K562 (cell line): Measurements from ENCODE around the gene PDE1A. TPM values are rescaled to one million over a fixed set of nuclear protein-coding genes. Genes with fewer than 3 reads are reported as not detected.

Experiments
- ATAC-seq: fragments of 200-7000 bp; cut with Tn5 transposase; 3 replicates; pipeline ENCODE4 v1.9.1; 2020; ENCODE audit warnings: moderate library complexity
- BruUV-seq: library from RNA; stranded (reverse); fragments of 400-500 nt; replicated peaks from 2 replicates; lab custom pipeline; 2021; lab: Mats Ljungman, UMichigan
- CTCF ChIA-PET: fragments of 300-600 bp; formaldehyde crosslinking; extraction: SDS; loops from one replicate; lab custom pipeline; 2021; ENCODE audit warnings: low intra/inter-chr PET ratio; lab: Yijun Ruan, JAX
- POLR2A ChIA-PET: fragments of 300-600, 350-650 bp; sonication (Branson Sonifier 250); formaldehyde crosslinking; extraction: SDS; loops from one replicate; lab custom pipeline; 2021; ENCODE audit warnings: antibody characterized with exemption, inconsistent platforms; lab: Yijun Ruan, JAX
- DNase-seq, 4 experiments: peaks; one replicate each; pipeline versions ENCODE4 v3.0.0 to v3.0.0-alpha.2; 2011 to 2018; ENCODE audit warnings: low spot score in 3 of 4, mixed read lengths in 3 of 4; ENCODE audit errors: extremely low read depth in 1 of 4
- FAIRE-seq: peaks from 2 replicates; lab custom pipeline; 2011; peaks lifted over from hg19 to GRCh38; lab: Jason Lieb, UNC
- H2AFZ ChIP-seq: 2 replicates; pipeline ENCODE4 v1.6.0; 2011; ENCODE audit warnings: low read depth, low read length, control low read depth, inconsistent platforms
- H3K27ac ChIP-seq: fragments of 200-600 bp; 3 replicates; pipeline ENCODE4 v1.8.0; 2011; ENCODE audit warnings: low read depth, mild to moderate bottlenecking, control low read depth, inconsistent platforms, low read length, moderate library complexity, mixed read lengths; ENCODE audit errors: extremely low read depth
- H3K27me3 ChIP-seq, 2 experiments: fragments of 300-600 bp in 1 of 2; 2 replicates in 1 of 2; 3 replicates in 1 of 2; pipeline versions ENCODE4 v1.6.0 to v1.8.0; 2011; ENCODE audit warnings: inconsistent platforms in 2 of 2, low read length in 2 of 2, mild to moderate bottlenecking in 1 of 2, mixed read lengths in 1 of 2, moderate library complexity in 1 of 2; ENCODE audit not compliant: control insufficient read depth in 2 of 2, insufficient read depth in 2 of 2
- H3K36me3 ChIP-seq: fragments of 300-600 bp; 3 replicates; pipeline ENCODE4 v1.8.0; 2011; ENCODE audit warnings: mild to moderate bottlenecking, low read length, inconsistent platforms; ENCODE audit not compliant: control insufficient read depth, insufficient read depth
- H3K4me1 ChIP-seq, 2 experiments: fragments of 200-600 bp in 1 of 2; replicated peaks in 1 of 2; 2 replicates in 1 of 2; 3 replicates in 1 of 2; pipeline versions ENCODE4 v1.5.1 to v1.8.0; 2011; ENCODE audit warnings: inconsistent platforms in 2 of 2, low read length in 2 of 2, mild to moderate bottlenecking in 1 of 2, mixed read lengths in 1 of 2, moderate library complexity in 1 of 2; ENCODE audit not compliant: control insufficient read depth in 2 of 2, insufficient read depth in 2 of 2
- H3K4me2 ChIP-seq: 2 replicates; pipeline ENCODE4 v1.6.1; 2011; ENCODE audit warnings: low read length, control low read depth, inconsistent platforms, mixed read lengths; ENCODE audit not compliant: insufficient read depth
- H3K4me3 ChIP-seq: fragments of 200-600 bp; sonication (generic), shearing (Covaris generic); 2 replicates; pipeline ENCODE4 v1.5.1; 2016; ENCODE audit warnings: control low read depth, inconsistent platforms
- H3K79me2 ChIP-seq: fragments of 200-600 bp; 3 replicates; pipeline ENCODE4 v1.8.0; 2011; ENCODE audit warnings: low read length, inconsistent platforms; ENCODE audit not compliant: control insufficient read depth, insufficient read depth
- H3K9ac ChIP-seq, 2 experiments: 2 replicates each; pipeline versions ENCODE4 v1.6.0 to v1.6.1; 2011; ENCODE audit warnings: low read depth in 2 of 2, low read length in 2 of 2, control low read depth in 1 of 2, inconsistent platforms in 1 of 2, mild to moderate bottlenecking in 1 of 2, mixed read lengths in 1 of 2; ENCODE audit not compliant: insufficient read depth in 1 of 2
- H3K9me1 ChIP-seq: one replicate; pipeline ENCODE4 v1.6.0; 2011; ENCODE audit warnings: inconsistent platforms, mild to moderate bottlenecking, low read length, moderate library complexity; ENCODE audit not compliant: control insufficient read depth, insufficient read depth
- H3K9me3 ChIP-seq: replicated peaks from 2 replicates; pipeline ENCODE4 v1.5.1; 2011; ENCODE audit warnings: low read depth, low read length, inconsistent platforms; ENCODE audit not compliant: control insufficient read depth, insufficient read depth
- H4K20me1 ChIP-seq: replicated peaks from 2 replicates; pipeline ENCODE4 v1.6.1; 2011; ENCODE audit warnings: low read length, inconsistent platforms, mixed read lengths; ENCODE audit not compliant: control insufficient read depth, insufficient read depth
- ASH1L ChIP-seq: fragments of 450-650 bp; IDR thresholded peaks from 2 replicates; pipeline ENCODE4 v1.6.1; 2018; ENCODE audit warnings: borderline replicate concordance, mild to moderate bottlenecking, low read depth; ENCODE audit not compliant: partially characterized antibody
- ATF2 ChIP-seq: sonication (generic); formaldehyde crosslinking; IDR thresholded peaks from 2 replicates; pipeline ENCODE4 v1.8.1; 2022; ENCODE audit warnings: missing genetic modification reagents
- POLR2A ChIP-seq: fragments of 450-650 bp; conservative IDR thresholded peaks from 2 replicates; pipeline ENCODE4 v1.6.1; 2016
- U2AF1 ChIP-seq: fragments of 200-400 bp; formaldehyde crosslinking; optimal IDR thresholded peaks from 2 replicates; pipeline ENCODE3; 2017; ENCODE audit warnings: mild to moderate bottlenecking, low read depth, low read length, moderate library complexity
- U2AF2 ChIP-seq: fragments of 200-400 bp; formaldehyde crosslinking; optimal IDR thresholded peaks from 2 replicates; pipeline ENCODE3; 2017; ENCODE audit warnings: low read depth, mild to moderate bottlenecking, low read length
- ZNF445 ChIP-seq: fragments of 250-450 bp; sonication (Bioruptor Pico); IDR thresholded peaks from 2 replicates; pipeline ENCODE4 v1.4.0; 2020; ENCODE audit warnings: low read depth, mild to moderate bottlenecking, moderate library complexity
- WGBS: fragments of 100-300 bp; shearing (Covaris generic); methylation state at CpG from one replicate; pipeline ENCODE4 v1.1.6; 2016; ENCODE audit warnings: low coverage, mixed read lengths; ENCODE audit not compliant: insufficient coverage; ENCODE audit errors: missing lambda C conversion rate; 5-methylcytosine and 5-hydroxymethylcytosine counted together
- in situ Hi-C: fragments of 300-500 bp; cut with MboI; formaldehyde crosslinking; loops from 4 replicates; pipeline ENCODE4 v1.15.0; 2018; ENCODE audit warnings: inconsistent platforms, mixed read lengths
- intact Hi-C: fragments of 100-400 bp; cut with micrococcal nuclease; formaldehyde crosslinking; loops from 2 replicates; pipeline ENCODE4 v1.14.2; 2022
- polyA plus RNA-seq, 8 experiments: library from polyadenylated mRNA; depleted of rRNA in 4 of 8; stranded (reverse) in 5 of 8; unstranded in 3 of 8; fragments of >200 nt; fragmentation: Nextera tagmentation in 2 of 8; fragmentation: Illumina TruSeq in 1 of 8; extraction: Ambion mirVana in 2 of 8; extraction: Trizol in 1 of 8; gene quantifications; 2 replicates each; pipeline versions ENCODE4 v1.2.1 to v1.2.3, GENCODE V29; 2011 to 2014; ENCODE audit warnings: inconsistent platforms in 1 of 8, missing spikeins in 1 of 8
- total RNA-seq, 7 experiments: library from RNA; depleted of rRNA in 6 of 7; stranded (reverse); fragments of >200 nt in 6 of 7; fragmentation: Illumina TruSeq in 2 of 7; extraction: Trizol in 2 of 7; gene quantifications; 2 replicates each; pipeline versions ENCODE4 v1.2.1 to v1.2.3, GENCODE V29; 2011 to 2021; ENCODE audit warnings: low replicate concordance in 1 of 7
- TF ChIP-seq, protein P1 (sequence below): IDR thresholded peaks from 2 replicates; pipeline ENCODE4 v1.6.1; 2011; ENCODE audit not compliant: insufficient read length; ENCODE audit errors: extremely low read depth

The PDE1A gene
- total and polyA plus RNA-seq, 9 of the 15 experiments (the other 6 are each of a cell fraction or from before 2014, with no cell fraction given), result 0.14 to 0.91 (median 0.32) TPM

- in situ Hi-C loops, result no loop called here
- 0% methylated on average over 3 of the region's 3 CpGs for WGBS
- H3K79me2 ChIP-seq, result no peaks in the 10 kb centered on the region
- ATAC-seq, result no peak
- no peak for DNase-seq
- H3K36me3 ChIP-seq, result no peaks in the 10 kb centered on the region
- TF ChIP-seq ASH1L (no peak), ZNF445 (CRISPR knock-in tag) (no peak), POLR2A (no peak), ATF2 (CRISPR knock-in tag) (no peak), U2AF1 (peak; percentile 72), U2AF2 (peak; percentile 74)
- TF ChIP-seq, protein P1, sequence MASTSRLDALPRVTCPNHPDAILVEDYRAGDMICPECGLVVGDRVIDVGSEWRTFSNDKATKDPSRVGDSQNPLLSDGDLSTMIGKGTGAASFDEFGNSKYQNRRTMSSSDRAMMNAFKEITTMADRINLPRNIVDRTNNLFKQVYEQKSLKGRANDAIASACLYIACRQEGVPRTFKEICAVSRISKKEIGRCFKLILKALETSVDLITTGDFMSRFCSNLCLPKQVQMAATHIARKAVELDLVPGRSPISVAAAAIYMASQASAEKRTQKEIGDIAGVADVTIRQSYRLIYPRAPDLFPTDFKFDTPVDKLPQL, result no peak
- TF ChIP-seq, all 486 proteins: peak for 2
- Histone ChIP-seq H3K9me1 (no peaks in the 10 kb centered on the region), H3K27ac (no peak overlapping the region), H3K9me3 (no peaks in the 10 kb centered on the region; the same call in 1 of the 2 replicates), H3K4me3 (no peak overlapping the region), H2AFZ (no peak overlapping the region), H3K9ac (no peak overlapping the region), H4K20me1 (no peaks in the 10 kb centered on the region), H3K27me3 (no peaks in the 10 kb centered on the region), H3K4me1 (no peaks in the 10 kb centered on the region), H3K4me2 (no peak overlapping the region)
- intact Hi-C loops, result no loop called here
- no peak for FAIRE-seq
- POLR2A ChIA-PET, result no interaction called here
- no TSS peak for BruUV-seq
- CTCF ChIA-PET, result no interaction called here
Observed at GRCh38 chr2:182261860-182262387, 164.9 kb downstream of the PDE1A start.
